Erythroblast (primary cell): ENCODE data around the gene TMEM214.
A peak's percentile ranks its signal among the peaks of the same experiment; 100 is the strongest.

Experiments
- DNase-seq, 2 experiments: peaks; one replicate each; lab custom pipeline; 2025; lab: John Stamatoyannopoulos, UW
- GATA1 ChIP-seq: IDR thresholded peaks from 2 replicates; pipeline ENCODE4 v1.6.1; 2011; ENCODE audit warnings: low read depth, mild to moderate bottlenecking, control low read depth, low read length, moderate library complexity
- POLR2A ChIP-seq: IDR thresholded peaks from 2 replicates; pipeline ENCODE4 v1.6.1; 2011; ENCODE audit warnings: mild to moderate bottlenecking, low read length

TMEM214 gene

DNA sequence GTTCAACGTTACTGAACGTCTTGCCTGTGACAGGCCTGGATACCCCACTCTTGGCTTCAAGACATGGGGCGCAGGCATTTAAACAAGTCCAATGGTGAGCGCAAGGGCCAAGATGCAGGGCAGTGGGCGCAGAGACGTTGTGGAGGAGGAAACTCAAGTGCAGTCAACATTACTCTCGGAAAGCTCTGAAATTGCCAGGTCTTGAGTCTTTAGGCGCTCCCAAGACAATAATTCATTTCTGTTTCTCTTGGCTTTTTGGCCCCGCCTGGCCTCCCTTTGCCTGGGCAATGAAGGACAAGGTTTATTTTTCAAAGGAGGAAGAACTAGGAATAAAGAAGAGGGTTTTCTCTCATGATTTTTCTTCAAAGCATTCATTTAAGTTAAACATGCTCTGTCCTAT is 13.3 kb upstream of the TMEM214 start:
- DNase-seq = no peak
- TF ChIP-seq POLR2A (no peak), GATA1 (no peak)

GRCh38 chr2:27019931-27020855 is 12.6 kb upstream of the TMEM214 start:
- DNase-seq = peak; percentile 69 to 74
- TF ChIP-seq POLR2A (no peak), GATA1 (no peak)

DNA sequence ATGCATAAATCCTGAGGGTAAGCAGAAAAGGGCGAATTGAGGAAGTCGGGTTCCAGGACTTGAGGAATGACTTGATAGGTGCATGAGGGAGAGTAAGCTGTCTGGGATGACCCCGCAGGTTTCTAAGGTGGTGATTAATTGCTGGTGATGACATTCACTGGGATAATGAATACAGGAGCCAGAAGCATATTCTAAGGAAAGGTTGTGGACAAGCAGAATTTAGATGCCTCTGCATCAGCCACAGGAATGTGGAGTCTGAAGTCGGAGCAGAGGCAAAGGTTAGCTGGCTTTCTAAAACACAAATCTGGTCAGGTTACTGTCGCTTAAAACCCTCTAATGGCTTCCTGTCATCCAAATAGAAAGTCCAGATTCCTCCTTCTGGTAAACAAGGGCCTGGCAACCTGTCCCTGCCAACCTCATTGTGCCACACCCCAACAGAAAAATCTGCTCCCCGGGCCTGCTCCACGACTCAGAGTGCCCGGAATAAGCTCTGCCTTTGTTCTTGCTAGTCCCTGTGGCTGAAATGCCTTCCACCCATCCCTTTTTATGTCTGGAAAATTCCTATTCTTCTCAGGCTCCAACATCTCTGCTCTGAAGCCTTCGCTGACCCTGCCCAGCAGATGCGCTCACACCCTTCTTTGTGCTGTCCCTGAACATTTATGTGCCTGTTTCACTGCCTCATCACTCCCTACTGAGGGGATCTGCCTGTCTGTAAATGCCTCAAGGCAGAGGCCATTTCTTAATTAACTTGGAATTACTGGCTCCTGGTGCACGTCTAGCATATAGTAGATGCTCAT is 11.3 kb upstream of the TMEM214 start:
- no peak for DNase-seq
- TF ChIP-seq POLR2A = no peak
- no peak for TF ChIP-seq GATA1

GRCh38 chr2:27023740-27024139 is 9.0 kb upstream of the TMEM214 start:
- no peak for DNase-seq
- TF ChIP-seq GATA1 (no peak), POLR2A (no peak)

DNA sequence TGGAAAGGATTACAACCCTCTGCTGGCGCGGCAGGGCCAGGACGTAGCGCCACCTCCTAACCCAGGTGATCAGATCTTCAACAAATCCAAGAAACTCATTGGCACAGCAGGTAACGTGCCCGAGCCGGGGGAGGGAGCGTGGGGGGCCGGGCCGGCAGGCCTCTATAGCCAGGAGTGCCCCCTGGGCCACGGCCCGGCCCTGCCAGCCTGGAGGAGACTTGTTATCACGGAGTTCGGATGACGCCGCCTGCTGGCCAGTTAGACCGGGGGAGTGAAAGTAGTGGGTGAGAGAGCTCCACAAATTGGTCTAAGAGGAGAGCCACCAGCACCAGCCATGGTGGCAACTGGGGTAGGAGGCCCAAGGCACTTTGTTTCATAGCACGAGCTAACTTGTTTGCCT is 8.6 kb upstream of the TMEM214 start:
- no peak for TF ChIP-seq GATA1
- no peak for TF ChIP-seq POLR2A
- peak; percentile 34 to 40 for DNase-seq

GRCh38 chr2:27024812-27025211 is 8.0 kb upstream of the TMEM214 start:
- DNase-seq = no peak
- TF ChIP-seq GATA1 = no peak
- TF ChIP-seq POLR2A = no peak

- TF ChIP-seq GATA1 (no peak), POLR2A (no peak)
Measured at GRCh38 chr2:27025281-27025800, 7.4 kb upstream of the TMEM214 start.

DNA sequence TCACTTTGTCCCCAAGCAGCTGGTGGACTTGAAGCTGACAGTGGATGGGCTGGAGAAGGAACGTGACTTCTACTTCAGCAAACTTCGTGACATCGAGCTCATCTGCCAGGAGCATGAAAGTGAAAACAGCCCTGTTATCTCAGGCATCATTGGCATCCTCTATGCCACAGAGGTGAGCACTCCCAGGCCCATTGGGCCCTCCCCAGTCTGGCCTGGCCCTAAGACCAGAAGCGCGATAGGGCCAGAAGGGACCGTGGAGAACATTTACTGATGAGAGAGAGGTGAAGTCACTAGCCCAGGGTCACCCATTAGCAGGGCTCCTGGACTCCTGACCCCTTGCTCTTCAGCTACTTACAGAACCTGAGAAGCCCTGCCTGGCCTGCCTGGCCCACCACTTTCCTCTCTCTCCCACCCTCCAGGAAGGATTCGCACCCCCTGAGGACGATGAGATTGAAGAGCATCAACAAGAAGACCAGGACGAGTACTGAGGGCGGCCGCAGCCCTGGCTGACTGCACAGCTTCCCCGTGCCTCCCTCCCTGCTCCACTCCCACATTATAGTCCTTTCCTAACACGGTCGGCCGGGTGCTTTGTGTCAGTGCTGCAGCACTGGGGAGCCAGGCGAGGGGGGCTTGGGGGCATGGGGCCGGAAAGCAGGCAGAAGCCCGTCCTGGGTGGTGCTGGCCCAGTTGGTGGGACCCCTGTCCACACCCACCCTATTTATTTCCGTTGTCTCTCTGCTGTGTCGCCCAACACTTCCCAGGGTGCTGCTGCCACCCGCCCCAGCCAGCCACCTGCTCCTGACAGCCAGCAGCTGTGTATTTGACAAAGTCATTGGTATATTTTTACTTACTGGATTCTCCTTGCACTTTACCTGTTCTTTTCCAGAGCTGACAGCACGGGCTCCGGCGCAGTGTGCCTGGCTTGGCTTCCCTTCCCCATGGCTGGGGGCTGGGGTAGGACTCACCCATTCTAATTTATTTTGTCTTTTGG is 6.6 kb upstream of the TMEM214 start:
- TF ChIP-seq POLR2A = no peak
- TF ChIP-seq GATA1 = no peak

More at GRCh38 chr2:27025281-27025800, 7.4 kb upstream of the TMEM214 start:
- DNase-seq = no peak

GRCh38 chr2:27027211-27027651 is 5.5 kb upstream of the TMEM214 start:
- TF ChIP-seq POLR2A (no peak), GATA1 (no peak)
- DNase-seq = no peak

More for the DNA sequence above, 6.6 kb upstream of the TMEM214 start:
- no peak for DNase-seq

DNA sequence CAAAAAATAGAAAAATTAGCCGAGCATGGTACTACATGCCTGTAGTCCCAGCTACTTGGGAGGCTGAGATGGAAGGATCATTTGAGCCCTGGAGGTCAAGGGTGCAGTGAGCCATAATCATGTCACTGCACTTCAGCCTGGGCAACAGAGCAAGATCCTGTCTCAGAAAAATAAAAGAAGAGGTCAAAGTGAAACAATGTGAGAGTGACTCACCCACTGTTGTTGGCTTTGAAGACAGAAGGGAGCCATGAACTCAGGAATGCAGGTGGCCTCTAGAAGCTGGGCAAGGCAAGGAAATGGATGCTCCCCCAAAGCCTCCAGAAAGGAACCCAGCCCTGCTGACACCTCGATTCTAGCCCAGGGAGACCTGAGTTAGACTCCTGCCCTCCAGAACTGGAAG is 3.7 kb upstream of the TMEM214 start:
- TF ChIP-seq POLR2A = no peak
- DNase-seq = no peak

DNA sequence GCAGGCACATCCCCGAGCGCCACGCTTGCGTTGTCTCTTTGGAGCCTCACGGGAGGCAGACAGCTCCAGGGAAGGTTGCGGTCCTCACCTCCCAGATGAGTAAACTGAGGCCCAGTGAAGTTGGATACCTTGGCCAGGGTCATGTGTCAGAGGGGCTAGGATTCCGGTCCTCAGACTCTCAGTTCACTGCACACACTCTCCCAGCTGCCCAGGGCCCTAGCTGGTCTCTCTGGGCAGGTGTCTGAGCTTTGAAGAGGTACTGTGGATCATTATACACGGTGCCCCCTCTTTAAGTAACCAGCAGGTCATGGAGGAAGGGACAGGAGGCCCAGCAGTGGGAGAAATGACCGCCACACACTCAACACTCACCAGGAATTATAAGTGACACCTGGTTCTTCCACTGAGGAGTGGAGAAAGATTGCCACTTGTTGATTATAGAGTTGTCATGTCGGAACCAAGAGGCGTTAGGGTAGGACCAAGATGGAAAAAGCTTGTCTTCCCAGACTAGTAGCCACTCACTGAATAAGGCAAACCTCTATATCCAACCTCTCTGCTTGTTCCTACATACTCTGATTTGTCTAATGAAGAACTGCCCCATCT is 588 bp downstream of the TMEM214 start:
- no peak for DNase-seq
- TF ChIP-seq POLR2A = no peak
- no peak for TF ChIP-seq GATA1

DNA sequence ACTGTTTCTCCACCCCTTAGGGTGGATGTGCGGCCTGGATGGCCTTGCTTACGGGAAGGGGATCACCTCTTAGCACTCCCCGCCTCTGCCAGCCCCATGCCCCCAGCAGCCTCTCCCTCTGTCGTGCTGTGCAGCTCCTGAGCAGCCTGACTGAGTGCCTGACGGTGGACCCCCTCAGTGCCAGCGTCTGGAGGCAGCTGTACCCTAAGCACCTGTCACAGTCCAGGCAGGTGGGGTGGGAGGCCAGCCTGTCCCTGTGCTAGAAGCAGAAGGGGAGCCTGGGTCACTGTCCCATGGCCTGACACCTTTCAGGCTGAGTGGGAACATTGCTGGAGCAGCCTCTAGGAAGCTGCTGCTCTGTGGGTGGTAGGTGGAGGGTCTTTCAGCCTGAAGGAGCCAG is 5.2 kb downstream of the TMEM214 start:
- DNase-seq = no peak
- TF ChIP-seq POLR2A (no peak), GATA1 (no peak)
